ENCODE results near the gene TMPRSS11D.

- TF ChIP-seq POLR2AphosphoS5 (IDR thresholded peaks at IDR 0.05; ENCODE audit: low read depth, low read length) (no peak), TAF1 (IDR thresholded peaks at IDR 0.05; ENCODE audit: borderline replicate concordance, insufficient read depth, low read length) (no peak)
These were observed 9.1 kb upstream of the TMPRSS11D start for GRCh38 chr4:67892905-67893304.

Measured in PFSK-1 (cell line).